ENCODE measurements around the gene YY1AP1.

GRCh38 chr1:155649676-155650075 is 38.9 kb downstream of the YY1AP1 start:
- TF ChIP-seq POLR2AphosphoS5 (IDR thresholded peaks at IDR 0.05) (no peak), CTCF (IDR thresholded peaks at IDR 0.05) (no peak)
